Measurements from ENCODE around the gene TRIM13. TPM values are rescaled to one million over a fixed set of nuclear protein-coding genes. Genes with fewer than 3 reads are reported as not detected.
"Not testable (repeated sequence)": the region's sequence is repeated elsewhere in the genome, so short reads cannot be mapped to it uniquely, and the experiment has no call there.

TRIM13 gene
- polyA plus RNA-seq (52.8 and 59.2 TPM in 2 replicates), polyA minus RNA-seq (125 and 143 TPM in 2 replicates)

- Histone ChIP-seq H3K36me3 (ENCODE audit: insufficient read depth, low read length) (peaks cover 7% of the 10 kb centered on the region), H3K9ac (ENCODE audit: low read length) (peak within 1 kb of the TSS; percentile 99), H3K9me2 (ENCODE audit: insufficient read depth, low read length) (no peaks in the 10 kb centered on the region), H3K4me2 (ENCODE audit: low read length) (peak within 1 kb of the TSS; percentile 99), H3K4me3 (ENCODE audit: low read length) (peak within 1 kb of the TSS; percentile 99), H2AFZ (ENCODE audit: low read depth, low read length) (peak within 1 kb of the TSS; percentile 99), H3K27ac (ENCODE audit: low read length) (peak within 1 kb of the TSS; percentile 92), H3K27me3 (ENCODE audit: insufficient read depth, low read depth, low read length) (no peaks in the 10 kb centered on the region), H3K9me3 (ENCODE audit: low read length) (no peaks in the 10 kb centered on the region), H3F3A (ENCODE audit: insufficient read depth, low read length, poor library complexity, severe bottlenecking) (no peaks in the 10 kb centered on the region), H3K79me2 (replicated peaks; ENCODE audit: insufficient read depth, low read length) (peaks cover 40% of the 10 kb centered on the region), H4K20me1 (ENCODE audit: insufficient read depth) (no peaks in the 10 kb centered on the region)
- peak; percentile 89 for TF ChIP-seq CTCF (IDR thresholded peaks at IDR 0.05; ENCODE audit: poor library complexity, severe bottlenecking)
- TF ChIP-seq MXI1 (conservative IDR thresholded peaks at IDR 0.05; ENCODE audit: poor library complexity, severe bottlenecking) = peak; percentile 51
- TF ChIP-seq REST (IDR thresholded peaks at IDR 0.05; ENCODE audit: borderline replicate concordance) = peak; percentile 78
- TF ChIP-seq EP300 (conservative IDR thresholded peaks at IDR 0.05; ENCODE audit: poor library complexity, severe bottlenecking) = peak; percentile 21
- peak; percentile 39 for TF ChIP-seq TAF1 (IDR thresholded peaks at IDR 0.05; ENCODE audit: low read depth)
- TF ChIP-seq RAD21 (conservative IDR thresholded peaks at IDR 0.05) = peak; percentile 72
- TF ChIP-seq EZH2 (IDR thresholded peaks at IDR 0.05; ENCODE audit: borderline replicate concordance, insufficient read depth, low read length, poor library complexity, severe bottlenecking) = no peak
- TF ChIP-seq SMC3 (conservative IDR thresholded peaks at IDR 0.05; ENCODE audit: poor library complexity) = peak; percentile 81
- TF ChIP-seq POLR2AphosphoS5 (IDR thresholded peaks at IDR 0.05) = peak; percentile 88
Measured at GRCh38 chr13:49996951-49997895, at the start of gene TRIM13. Gene TRIM13 (plus strand): TSS chr13:49997042. CDS start chr13:50011941, 14,899 bp downstream.

- not testable (repeated sequence) for H3K36me3 ChIP-seq (ENCODE audit: insufficient read depth, low read length); H3K4me2 ChIP-seq (ENCODE audit: low read length); H2AFZ ChIP-seq (ENCODE audit: low read depth, low read length)
Measured at GRCh38 chr13:49948777-49949270, 48.0 kb upstream of the TRIM13 start.

More at GRCh38 chr13:49948777-49949270, 48.0 kb upstream of the TRIM13 start:
- not testable (repeated sequence) for H3K79me2 ChIP-seq (replicated peaks; ENCODE audit: insufficient read depth, low read length); H4K20me1 ChIP-seq (ENCODE audit: insufficient read depth); H3K9me3 ChIP-seq (ENCODE audit: low read length); H3K4me3 ChIP-seq (ENCODE audit: low read length); H3F3A ChIP-seq (ENCODE audit: insufficient read depth, low read length, poor library complexity, severe bottlenecking); H3K27me3 ChIP-seq (ENCODE audit: insufficient read depth, low read depth, low read length); H3K9me2 ChIP-seq (ENCODE audit: insufficient read depth, low read length); H3K27ac ChIP-seq (ENCODE audit: low read length); H3K9ac ChIP-seq (ENCODE audit: low read length)
